Adrenal gland (tissue), 12 donors: ENCODE data around the gene TBC1D16. TPM values are rescaled to one million over a fixed set of nuclear protein-coding genes. Genes with fewer than 3 reads are reported as not detected.

Source experiments
- DNase-seq, 7 donors: peaks; one replicate each; pipeline ENCODE4 v3.0.0-alpha.2; 2019 to 2020
- H3K27ac ChIP-seq, 5 donors: fragments of 200-600 bp; sonication (generic) in 4 of 5; 1 replicate in 3 of 5; 2 replicates in 2 of 5; pipeline versions ENCODE4 v1.5.1 to v1.8.0; 2016 to 2020; ENCODE audit warnings: mild to moderate bottlenecking in 1 of 5
- H3K27me3 ChIP-seq: fragments of 200-600 bp; 2 replicates; pipeline ENCODE4 v1.8.0; 2021
- H3K36me3 ChIP-seq, 2 donors: fragments of 200-600 bp; replicated peaks in 1 of 2; 1 replicate in 1 of 2; 2 replicates in 1 of 2; pipeline versions ENCODE4 v1.5.1 to v1.8.0; 2018 to 2022
- H3K4me1 ChIP-seq, 2 donors: fragments of 200-600 bp; replicated peaks in 1 of 2; 1 replicate in 1 of 2; 2 replicates in 1 of 2; pipeline versions ENCODE4 v1.5.1 to v1.8.0; 2018 to 2021
- H3K4me3 ChIP-seq, 4 donors: fragments of 200-600 bp; sonication (generic) in 3 of 4; one replicate each; pipeline ENCODE4 v1.5.1; 2016 to 2018
- H3K9me3 ChIP-seq, 3 donors: fragments of 200-600 bp; sonication (generic) in 1 of 3; replicated peaks in 1 of 3; 1 replicate in 2 of 3; 2 replicates in 1 of 3; pipeline versions ENCODE4 v1.5.1 to v1.8.0; 2016 to 2021
- POLR2A ChIP-seq, 2 donors: fragments of 450-650 bp; IDR thresholded peaks; one replicate each; pipeline ENCODE4 v1.6.1; 2017; ENCODE audit warnings: antibody characterized with exemption in 2 of 2, mild to moderate bottlenecking in 2 of 2, moderate library complexity in 1 of 2
- WGBS, 4 donors: extraction: QIAGEN DNeasy Blood & Tissue Kit in 2 of 4; methylation state at CpG; one replicate each; pipeline versions ENCODE4 v1.1.5 to v1.1.7; 2013 to 2017; 5-methylcytosine and 5-hydroxymethylcytosine counted together
- intact Hi-C, 2 donors: fragments of 100-400 bp; cut with DNase I; formaldehyde crosslinking; loops; one replicate each; pipeline versions ENCODE4 v1.14.1 to v1.15.0; 2022 to 2023
- polyA plus RNA-seq, 3 donors: library from polyadenylated mRNA; stranded (reverse); fragments of 200-250 nt in 2 of 3; fragments of 350-450 nt in 1 of 3; fragmentation: Illumina TruSeq in 1 of 3; extraction: RNeasy Lipid Tissue Mini Kit (QIAGEN cat#74804) in 1 of 3; gene quantifications; one replicate each; pipeline ENCODE4 v1.2.3, GENCODE V29; 2013 to 2014
- total RNA-seq, 9 donors: library from RNA; depleted of rRNA in 4 of 9; stranded (reverse); fragments of >200 nt in 4 of 9; fragments of 120-200 nt in 1 of 9; fragmentation: NEBNext Ultra II Directional in 1 of 9; extraction: Animal tissue kit (Norgen Biotek cat#: 25700) in 1 of 9; gene quantifications; one replicate each; pipeline versions ENCODE4 v1.1.0 to v1.2.4, GENCODE V29; 2013 to 2023
- TF ChIP-seq, protein P1 (sequence below), 6 experiments: fragments of 450-650 bp in 4 of 6; fragments of 200-600 bp in 2 of 6; sonication (generic) in 1 of 6; IDR thresholded peaks; 1 replicate in 5 of 6; 2 replicates in 1 of 6; pipeline versions ENCODE4 v1.5.1 to v1.8.0; 2016 to 2021; ENCODE audit warnings: antibody characterized with exemption in 6 of 6, mild to moderate bottlenecking in 2 of 6, moderate library complexity in 1 of 6
- donor health status: healthy with polysubstance abuse.
- donor health status: Bipolar disorder and iron deficiency.
- donor health status: DM: yes; HTN: yes; CAD: no.
- donor health status: DM: no; HTN: no; CAD: no.
- donor health status: DM: no; HTN: no; CAD: no.
- donor health status: DM: yes; HTN: yes; CAD: no.

Gene TBC1D16
- total and polyA plus RNA-seq, 12 donors: 4.2 to 62.5 (median 29.5) TPM

DNA sequence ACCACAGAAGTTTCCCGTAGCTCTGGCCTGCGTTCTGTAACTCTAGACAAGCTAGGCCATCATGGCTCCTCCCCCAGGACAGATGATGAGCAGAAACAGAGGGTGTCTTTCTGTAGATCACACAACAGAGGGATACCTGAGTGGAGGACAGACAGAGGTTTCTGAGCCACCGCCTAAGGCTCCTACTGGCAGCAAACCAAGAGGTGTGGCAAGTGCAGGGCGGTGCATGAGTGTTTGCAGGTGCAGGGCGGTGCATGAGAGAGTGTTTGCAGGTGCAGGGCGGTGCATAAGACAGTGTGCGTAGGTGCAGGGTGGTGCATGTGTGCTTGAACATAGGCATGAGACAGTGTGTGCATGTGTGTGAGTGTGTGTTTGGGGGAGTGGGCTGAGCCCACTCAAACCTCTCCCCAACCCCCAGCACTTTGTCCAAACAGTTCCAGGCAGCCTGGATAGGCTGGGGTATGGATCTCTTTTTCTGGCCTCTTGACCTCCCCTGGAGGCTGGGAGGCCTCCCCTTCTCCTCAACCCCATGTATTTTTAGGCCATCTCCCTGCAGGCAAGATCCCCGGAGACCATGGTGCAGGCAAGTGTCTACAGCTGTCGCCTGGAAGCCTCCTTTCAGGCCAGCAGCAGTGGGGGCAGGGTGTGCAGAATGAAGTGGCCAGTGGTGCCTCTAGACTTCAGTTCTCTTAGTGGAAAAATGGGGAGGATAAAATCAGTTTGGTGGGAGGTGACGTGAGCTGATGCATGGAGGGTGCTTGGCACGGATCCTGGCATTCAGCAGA lies 143.0 kb downstream of the TBC1D16 start:
- no peak for DNase-seq
- intact Hi-C loops: no loop called here
- 83 to 87% (median 85%) methylated on average over 9 to 11 of the region's 11 CpGs for WGBS, 4 donors
- H3K27me3 ChIP-seq: peaks cover 9% of the 10 kb centered on the region
- H3K27ac ChIP-seq: no peak overlapping the region
- H3K9me3 ChIP-seq: no peaks in the 10 kb centered on the region
- TF ChIP-seq, protein P1, sequence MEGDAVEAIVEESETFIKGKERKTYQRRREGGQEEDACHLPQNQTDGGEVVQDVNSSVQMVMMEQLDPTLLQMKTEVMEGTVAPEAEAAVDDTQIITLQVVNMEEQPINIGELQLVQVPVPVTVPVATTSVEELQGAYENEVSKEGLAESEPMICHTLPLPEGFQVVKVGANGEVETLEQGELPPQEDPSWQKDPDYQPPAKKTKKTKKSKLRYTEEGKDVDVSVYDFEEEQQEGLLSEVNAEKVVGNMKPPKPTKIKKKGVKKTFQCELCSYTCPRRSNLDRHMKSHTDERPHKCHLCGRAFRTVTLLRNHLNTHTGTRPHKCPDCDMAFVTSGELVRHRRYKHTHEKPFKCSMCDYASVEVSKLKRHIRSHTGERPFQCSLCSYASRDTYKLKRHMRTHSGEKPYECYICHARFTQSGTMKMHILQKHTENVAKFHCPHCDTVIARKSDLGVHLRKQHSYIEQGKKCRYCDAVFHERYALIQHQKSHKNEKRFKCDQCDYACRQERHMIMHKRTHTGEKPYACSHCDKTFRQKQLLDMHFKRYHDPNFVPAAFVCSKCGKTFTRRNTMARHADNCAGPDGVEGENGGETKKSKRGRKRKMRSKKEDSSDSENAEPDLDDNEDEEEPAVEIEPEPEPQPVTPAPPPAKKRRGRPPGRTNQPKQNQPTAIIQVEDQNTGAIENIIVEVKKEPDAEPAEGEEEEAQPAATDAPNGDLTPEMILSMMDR (IDR thresholded peaks at IDR 0.05): no peak
- TF ChIP-seq POLR2A (IDR thresholded peaks at IDR 0.05): no peak
- H3K4me1 ChIP-seq: peaks cover 0 to 3% of the 10 kb centered on the region in 2 donors
- H3K36me3 ChIP-seq: no peaks in the 10 kb centered on the region
- H3K4me3 ChIP-seq: no peak overlapping the region

DNA sequence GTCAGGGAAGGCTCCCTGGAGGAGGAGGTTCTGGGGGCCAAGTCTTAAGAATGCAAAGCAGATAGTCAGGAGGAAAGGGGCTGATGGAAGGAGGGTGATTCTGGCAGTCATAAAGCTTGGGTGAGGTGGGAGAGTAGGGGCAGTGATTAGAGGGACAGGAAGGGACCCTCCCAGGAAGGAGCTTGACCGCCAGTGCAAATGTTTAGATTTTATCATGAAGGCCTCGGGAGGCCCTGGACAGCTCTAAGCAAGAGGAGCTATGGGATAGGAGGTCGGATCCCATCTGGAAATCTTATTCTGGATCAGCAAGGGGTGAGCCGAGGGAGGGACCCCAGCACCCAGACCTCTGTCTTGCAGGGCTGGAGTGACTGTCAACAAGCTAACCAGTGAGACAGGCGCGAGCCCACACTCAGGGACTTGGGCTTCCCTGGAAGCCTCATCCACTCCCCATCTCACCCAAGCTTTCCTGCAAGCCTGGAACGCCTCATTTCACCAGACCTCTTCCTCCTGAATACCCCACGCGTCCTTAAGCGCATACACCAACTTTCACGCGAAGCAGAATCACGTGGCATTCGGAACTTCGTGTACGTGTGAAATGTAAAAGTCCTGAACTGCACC lies 144.4 kb downstream of the TBC1D16 start:
- Histone ChIP-seq H3K27me3 (peaks cover 3% of the 10 kb centered on the region), H3K4me3 (no peak overlapping the region), H3K4me1 (peaks cover 0 to 3% of the 10 kb centered on the region in 2 donors), H3K27ac (no peak overlapping the region), H3K36me3 (no peaks in the 10 kb centered on the region), H3K9me3 (no peaks in the 10 kb centered on the region)
- no peak for TF ChIP-seq POLR2A (IDR thresholded peaks at IDR 0.05)
- TF ChIP-seq, protein P1 (IDR thresholded peaks at IDR 0.05): no peak
- no peak for DNase-seq
- WGBS, 4 donors: 76 to 84% (median 83%) methylated on average over 14 to 16 of the region's 16 CpGs
- intact Hi-C loops: no loop called here

DNA sequence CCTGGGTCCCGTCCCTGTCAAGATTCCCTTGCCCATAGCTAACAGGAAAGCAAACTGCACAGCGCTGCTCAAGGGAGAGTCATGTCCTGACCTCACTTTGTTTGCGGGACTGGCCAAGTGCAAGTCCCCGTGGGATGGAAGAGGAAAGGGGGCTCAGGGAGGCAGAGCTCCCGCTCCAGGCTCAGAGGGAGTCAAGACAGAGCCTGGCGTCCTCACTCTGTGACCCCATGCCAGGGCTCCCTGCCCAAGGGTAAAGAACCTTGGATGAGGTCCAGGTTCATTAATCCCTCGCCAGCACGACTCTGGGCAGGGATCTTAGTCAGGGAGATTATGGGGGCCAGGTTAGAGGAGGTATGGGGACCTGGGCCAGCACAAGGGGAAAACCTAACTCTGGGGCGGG lies 145.0 kb downstream of the TBC1D16 start:
- no peaks in the 10 kb centered on the region for H3K9me3 ChIP-seq
- no peak overlapping the region for H3K27ac ChIP-seq
- no peak overlapping the region for H3K4me3 ChIP-seq
- 29 to 50% (median 33%) methylated on average over 7 to 9 of the region's 9 CpGs for WGBS, 4 donors
- peak in 6 of 7 donors; percentile 28 to 61 (median 46) for DNase-seq
- intact Hi-C loops: no loop called here
- no peaks in the 10 kb centered on the region for H3K36me3 ChIP-seq
- TF ChIP-seq, protein P1 (IDR thresholded peaks at IDR 0.05): no peak
- TF ChIP-seq POLR2A (IDR thresholded peaks at IDR 0.05): no peak
- H3K27me3 ChIP-seq: peaks cover 5% of the 10 kb centered on the region
- peaks cover 0 to 3% of the 10 kb centered on the region in 2 donors for H3K4me1 ChIP-seq

DNA sequence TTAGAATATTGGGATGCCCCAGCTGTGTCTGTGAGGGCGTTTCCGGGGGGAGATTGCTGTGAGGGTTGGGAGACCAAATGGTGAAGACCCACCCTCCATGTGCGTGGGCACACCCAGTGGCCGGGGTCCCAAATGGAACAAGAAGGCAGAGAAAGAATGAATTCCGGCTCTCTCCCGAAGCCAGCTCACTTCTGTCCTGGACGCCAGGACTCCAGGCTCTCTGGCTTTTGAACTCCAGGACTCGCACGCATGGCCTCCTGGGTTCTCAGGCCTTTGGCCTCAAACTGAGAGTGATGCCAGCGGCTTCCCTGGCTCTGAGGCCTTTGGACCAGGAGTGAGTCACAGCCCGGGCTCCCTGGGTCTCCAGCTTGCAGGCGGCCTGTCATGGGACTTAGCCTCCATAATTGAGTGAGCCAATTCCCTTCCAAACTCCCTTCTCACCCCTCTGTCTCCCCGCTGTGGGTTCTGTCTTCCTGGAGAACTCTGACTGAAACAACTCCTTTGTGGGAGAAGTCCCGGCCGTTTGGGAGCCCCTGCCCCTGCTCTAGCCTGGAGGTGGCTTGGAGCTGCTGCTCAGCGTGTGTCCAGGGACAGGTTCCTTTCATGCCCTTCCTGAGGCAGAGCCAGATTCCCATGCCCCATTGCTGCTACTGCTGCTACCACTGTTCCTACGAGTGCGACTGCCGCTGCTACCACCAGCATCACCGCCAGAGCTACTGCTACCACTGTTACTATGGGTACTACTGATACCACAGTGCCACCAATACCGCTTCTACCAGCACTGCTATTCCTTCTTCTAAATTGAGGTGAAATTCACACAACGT lies 146.6 kb downstream of the TBC1D16 start:
- H3K9me3 ChIP-seq: no peaks in the 10 kb centered on the region
- WGBS, 4 donors: 74 to 90% (median 83%) methylated on average over 21 to 22 of the region's 22 CpGs
- intact Hi-C loops: no loop called here
- no peak for TF ChIP-seq POLR2A (IDR thresholded peaks at IDR 0.05)
- TF ChIP-seq, protein P1 (IDR thresholded peaks at IDR 0.05): no peak
- H3K4me3 ChIP-seq: no peak overlapping the region
- peaks cover 8% of the 10 kb centered on the region for H3K27me3 ChIP-seq
- H3K27ac ChIP-seq: no peak overlapping the region
- DNase-seq: peak in 3 of 7 donors; percentile 23 to 57 (median 47)
- no peaks in the 10 kb centered on the region for H3K36me3 ChIP-seq
- H3K4me1 ChIP-seq: peaks cover 0 to 3% of the 10 kb centered on the region in 2 donors
